ENCODE results near the gene F2RL2.

The F2RL2 gene

GRCh38 chr5:76652809-76653414, 29.7 kb upstream of the F2RL2 start:
- H3K4me3 ChIP-seq (ENCODE audit: low read length) = no peak overlapping the region
- H3K27me3 ChIP-seq (ENCODE audit: insufficient read depth, low read length) = no peaks in the 10 kb centered on the region
- no peak overlapping the region for H3K27ac ChIP-seq (ENCODE audit: low read length)
- no peak overlapping the region for H3K9ac ChIP-seq (ENCODE audit: low read depth, low read length)
- H3K9me3 ChIP-seq (ENCODE audit: insufficient read depth, low read depth, low read length) = peaks cover 18% of the 10 kb centered on the region
- H3K36me3 ChIP-seq (ENCODE audit: insufficient read depth, low read depth, low read length) = peaks cover 18% of the 10 kb centered on the region
- H3K4me1 ChIP-seq (ENCODE audit: insufficient read depth, low read length) = no peaks in the 10 kb centered on the region

GRCh38 chr5:76649140-76649539, 25.9 kb upstream of the F2RL2 start:
- Histone ChIP-seq H3K27me3 (ENCODE audit: insufficient read depth, low read length) (no peaks in the 10 kb centered on the region), H3K4me3 (ENCODE audit: low read length) (no peak overlapping the region), H3K36me3 (ENCODE audit: insufficient read depth, low read depth, low read length) (peaks cover 15% of the 10 kb centered on the region), H3K4me1 (ENCODE audit: insufficient read depth, low read length) (no peaks in the 10 kb centered on the region), H3K27ac (ENCODE audit: low read length) (no peak overlapping the region), H3K9ac (ENCODE audit: low read depth, low read length) (no peak overlapping the region), H3K9me3 (ENCODE audit: insufficient read depth, low read depth, low read length) (peaks cover 18% of the 10 kb centered on the region)

GRCh38 chr5:76643371-76643770, 20.2 kb upstream of the F2RL2 start:
- H3K9ac ChIP-seq (ENCODE audit: low read depth, low read length) = no peak overlapping the region
- peaks cover 16% of the 10 kb centered on the region; the same call in 1 of the 2 replicates for H3K36me3 ChIP-seq (ENCODE audit: insufficient read depth, low read depth, low read length)
- H3K27ac ChIP-seq (ENCODE audit: low read length) = no peak overlapping the region
- H3K4me1 ChIP-seq (ENCODE audit: insufficient read depth, low read length) = no peaks in the 10 kb centered on the region
- H3K4me3 ChIP-seq (ENCODE audit: low read length) = no peak overlapping the region
- no peaks in the 10 kb centered on the region for H3K27me3 ChIP-seq (ENCODE audit: insufficient read depth, low read length)
- H3K9me3 ChIP-seq (ENCODE audit: insufficient read depth, low read depth, low read length) = peaks cover under 1% of the 10 kb centered on the region; the same call in 1 of the 2 replicates

GRCh38 chr5:76642390-76643040, 19.3 kb upstream of the F2RL2 start:
- H3K9ac ChIP-seq (ENCODE audit: low read depth, low read length) = no peak overlapping the region
- no peaks in the 10 kb centered on the region for H3K9me3 ChIP-seq (ENCODE audit: insufficient read depth, low read depth, low read length)
- H3K36me3 ChIP-seq (ENCODE audit: insufficient read depth, low read depth, low read length) = peaks cover 8% of the 10 kb centered on the region; the same call in 1 of the 2 replicates
- no peak overlapping the region for H3K4me3 ChIP-seq (ENCODE audit: low read length)
- H3K27ac ChIP-seq (ENCODE audit: low read length) = no peak overlapping the region
- no peaks in the 10 kb centered on the region for H3K27me3 ChIP-seq (ENCODE audit: insufficient read depth, low read length)
- no peaks in the 10 kb centered on the region for H3K4me1 ChIP-seq (ENCODE audit: insufficient read depth, low read length)

- H3K9ac ChIP-seq (ENCODE audit: low read depth, low read length) = no peak overlapping the region
- H3K36me3 ChIP-seq (ENCODE audit: insufficient read depth, low read depth, low read length) = peaks cover 8% of the 10 kb centered on the region; the same call in 1 of the 2 replicates
- no peak overlapping the region for H3K4me3 ChIP-seq (ENCODE audit: low read length)
- no peak overlapping the region for H3K27ac ChIP-seq (ENCODE audit: low read length)
- H3K27me3 ChIP-seq (ENCODE audit: insufficient read depth, low read length) = no peaks in the 10 kb centered on the region
- H3K9me3 ChIP-seq (ENCODE audit: insufficient read depth, low read depth, low read length) = no peaks in the 10 kb centered on the region
- no peaks in the 10 kb centered on the region for H3K4me1 ChIP-seq (ENCODE audit: insufficient read depth, low read length)
Measured at GRCh38 chr5:76641514-76642120, 18.4 kb upstream of the F2RL2 start.

GRCh38 chr5:76638479-76638878, 15.3 kb upstream of the F2RL2 start:
- Histone ChIP-seq H3K36me3 (ENCODE audit: insufficient read depth, low read depth, low read length) (peaks cover 8% of the 10 kb centered on the region; the same call in 1 of the 2 replicates), H3K27ac (ENCODE audit: low read length) (no peak overlapping the region), H3K4me1 (ENCODE audit: insufficient read depth, low read length) (no peaks in the 10 kb centered on the region), H3K27me3 (ENCODE audit: insufficient read depth, low read length) (no peaks in the 10 kb centered on the region), H3K4me3 (ENCODE audit: low read length) (no peak overlapping the region), H3K9me3 (ENCODE audit: insufficient read depth, low read depth, low read length) (no peaks in the 10 kb centered on the region), H3K9ac (ENCODE audit: low read depth, low read length) (no peak overlapping the region)

GRCh38 chr5:76637490-76637889, 14.3 kb upstream of the F2RL2 start:
- no peaks in the 10 kb centered on the region for H3K27me3 ChIP-seq (ENCODE audit: insufficient read depth, low read length)
- H3K36me3 ChIP-seq (ENCODE audit: insufficient read depth, low read depth, low read length) = peaks cover 5% of the 10 kb centered on the region; the same call in 1 of the 2 replicates
- H3K9me3 ChIP-seq (ENCODE audit: insufficient read depth, low read depth, low read length) = no peaks in the 10 kb centered on the region
- H3K27ac ChIP-seq (ENCODE audit: low read length) = no peak overlapping the region
- no peak overlapping the region for H3K9ac ChIP-seq (ENCODE audit: low read depth, low read length)
- no peaks in the 10 kb centered on the region for H3K4me1 ChIP-seq (ENCODE audit: insufficient read depth, low read length)
- H3K4me3 ChIP-seq (ENCODE audit: low read length) = no peak overlapping the region

GRCh38 chr5:76634661-76635060, 11.5 kb upstream of the F2RL2 start:
- peaks cover 3% of the 10 kb centered on the region; the same call in 1 of the 2 replicates for H3K4me1 ChIP-seq (ENCODE audit: insufficient read depth, low read length)
- H3K9me3 ChIP-seq (ENCODE audit: insufficient read depth, low read depth, low read length) = no peaks in the 10 kb centered on the region
- no peaks in the 10 kb centered on the region for H3K27me3 ChIP-seq (ENCODE audit: insufficient read depth, low read length)
- H3K36me3 ChIP-seq (ENCODE audit: insufficient read depth, low read depth, low read length) = no peaks in the 10 kb centered on the region
- no peak overlapping the region for H3K4me3 ChIP-seq (ENCODE audit: low read length)
- no peak overlapping the region for H3K9ac ChIP-seq (ENCODE audit: low read depth, low read length)
- H3K27ac ChIP-seq (ENCODE audit: low read length) = no peak overlapping the region

GRCh38 chr5:76626738-76627137, 3.5 kb upstream of the F2RL2 start:
- H3K4me1 ChIP-seq (ENCODE audit: insufficient read depth, low read length) = peaks cover 13% of the 10 kb centered on the region; the same call in 1 of the 2 replicates
- H3K36me3 ChIP-seq (ENCODE audit: insufficient read depth, low read depth, low read length) = no peaks in the 10 kb centered on the region
- no peak overlapping the region for H3K9ac ChIP-seq (ENCODE audit: low read depth, low read length)
- H3K27ac ChIP-seq (ENCODE audit: low read length) = no peak overlapping the region
- no peaks in the 10 kb centered on the region for H3K27me3 ChIP-seq (ENCODE audit: insufficient read depth, low read length)
- no peak overlapping the region for H3K4me3 ChIP-seq (ENCODE audit: low read length)
- H3K9me3 ChIP-seq (ENCODE audit: insufficient read depth, low read depth, low read length) = no peaks in the 10 kb centered on the region

- Histone ChIP-seq H3K9me3 (ENCODE audit: insufficient read depth, low read depth, low read length) (no peaks in the 10 kb centered on the region), H3K36me3 (ENCODE audit: insufficient read depth, low read depth, low read length) (no peaks in the 10 kb centered on the region), H3K27ac (ENCODE audit: low read length) (no peak overlapping the region), H3K9ac (ENCODE audit: low read depth, low read length) (no peak overlapping the region), H3K27me3 (ENCODE audit: insufficient read depth, low read length) (no peaks in the 10 kb centered on the region), H3K4me1 (ENCODE audit: insufficient read depth, low read length) (peaks cover 12% of the 10 kb centered on the region; the same call in 1 of the 2 replicates), H3K4me3 (ENCODE audit: low read length) (no peak overlapping the region)
Measured at GRCh38 chr5:76625087-76625815, 2.0 kb upstream of the F2RL2 start.

- H3K4me3 ChIP-seq (ENCODE audit: low read length) = no peak overlapping the region
- H3K27me3 ChIP-seq (ENCODE audit: insufficient read depth, low read length) = no peaks in the 10 kb centered on the region
- H3K4me1 ChIP-seq (ENCODE audit: insufficient read depth, low read length) = peaks cover 10% of the 10 kb centered on the region; the same call in 1 of the 2 replicates
- no peak overlapping the region for H3K9ac ChIP-seq (ENCODE audit: low read depth, low read length)
- H3K27ac ChIP-seq (ENCODE audit: low read length) = peak overlapping the region; percentile 11
- H3K36me3 ChIP-seq (ENCODE audit: insufficient read depth, low read depth, low read length) = no peaks in the 10 kb centered on the region
- H3K9me3 ChIP-seq (ENCODE audit: insufficient read depth, low read depth, low read length) = no peaks in the 10 kb centered on the region
Measured at GRCh38 chr5:76622076-76622475, 1.1 kb downstream of the F2RL2 start.
